GM20000 (cell line): Measurements from ENCODE around the gene SAT1.

Source experiments
- DNase-seq: peaks from one replicate; pipeline ENCODE4 v3.0.0; 2012; ENCODE audit warnings: low spot score
- CTCF ChIP-seq: IDR thresholded peaks from 2 replicates; pipeline ENCODE4 v1.5.1; 2012; ENCODE audit warnings: mild to moderate bottlenecking, control low read depth; ENCODE audit errors: extremely low read depth, missing control alignments

The SAT1 gene

GRCh38 chrX:23799469-23800065 lies 16.6 kb downstream of the SAT1 start:
- DNase-seq = no peak
- no peak for TF ChIP-seq CTCF

- no peak for DNase-seq
- TF ChIP-seq CTCF = no peak
Measured at GRCh38 chrX:23802431-23802830, 19.5 kb downstream of the SAT1 start.

GRCh38 chrX:23803931-23804381 lies 21.0 kb downstream of the SAT1 start:
- DNase-seq = no peak
- TF ChIP-seq CTCF = no peak

GRCh38 chrX:23804578-23804977 lies 21.6 kb downstream of the SAT1 start:
- no peak for DNase-seq
- no peak for TF ChIP-seq CTCF

GRCh38 chrX:23805389-23805788 lies 22.4 kb downstream of the SAT1 start:
- no peak for DNase-seq
- TF ChIP-seq CTCF = no peak

- TF ChIP-seq CTCF = no peak
- no peak for DNase-seq
Measured at GRCh38 chrX:23810279-23810678, 27.3 kb downstream of the SAT1 start.

GRCh38 chrX:23811108-23811651 lies 28.2 kb downstream of the SAT1 start:
- no peak for DNase-seq
- no peak for TF ChIP-seq CTCF
